GM10266 (cell line): ENCODE results near the gene OLFML2A.

Source experiments
- DNase-seq: peaks from one replicate; pipeline ENCODE4 v3.0.0; 2012; ENCODE audit errors: extremely low spot score
- TF ChIP-seq, protein P1 (sequence below): IDR thresholded peaks from 2 replicates; pipeline ENCODE4 v1.5.1; 2012; ENCODE audit warnings: mild to moderate bottlenecking, low read depth; ENCODE audit not compliant: control insufficient read depth, insufficient read depth; ENCODE audit errors: missing control alignments

The OLFML2A gene

DNA sequence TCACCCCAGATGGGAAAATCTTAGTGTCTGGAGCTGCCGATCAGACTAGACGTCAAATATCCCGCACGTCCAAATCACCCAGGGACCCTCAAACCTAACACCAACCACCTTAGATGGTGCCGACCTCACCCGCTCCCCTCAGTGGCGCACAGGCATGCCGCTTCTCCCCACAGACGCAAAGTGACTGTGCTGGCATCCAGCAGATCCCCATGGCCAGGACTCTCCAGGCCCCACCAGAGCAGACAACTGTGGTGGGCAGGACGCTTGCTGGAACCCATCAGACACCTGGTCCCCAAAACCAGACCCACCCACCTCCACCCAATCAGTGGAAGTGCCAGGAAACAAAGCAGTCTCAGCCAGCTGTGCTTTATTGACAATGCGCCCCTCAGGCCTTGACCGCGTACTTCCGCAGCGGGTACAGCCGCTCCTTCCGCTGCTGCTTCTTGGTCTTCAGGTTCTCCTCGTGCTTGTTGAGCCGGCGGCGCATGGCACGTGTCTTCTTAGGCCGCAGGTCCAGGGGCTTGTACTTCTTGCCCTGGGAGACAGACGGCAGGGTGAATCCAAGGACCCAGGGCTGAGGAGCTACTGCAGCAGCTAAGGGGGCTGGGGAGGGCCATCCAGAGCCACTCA is 80.7 kb downstream of the OLFML2A start:
- TF ChIP-seq, protein P1, sequence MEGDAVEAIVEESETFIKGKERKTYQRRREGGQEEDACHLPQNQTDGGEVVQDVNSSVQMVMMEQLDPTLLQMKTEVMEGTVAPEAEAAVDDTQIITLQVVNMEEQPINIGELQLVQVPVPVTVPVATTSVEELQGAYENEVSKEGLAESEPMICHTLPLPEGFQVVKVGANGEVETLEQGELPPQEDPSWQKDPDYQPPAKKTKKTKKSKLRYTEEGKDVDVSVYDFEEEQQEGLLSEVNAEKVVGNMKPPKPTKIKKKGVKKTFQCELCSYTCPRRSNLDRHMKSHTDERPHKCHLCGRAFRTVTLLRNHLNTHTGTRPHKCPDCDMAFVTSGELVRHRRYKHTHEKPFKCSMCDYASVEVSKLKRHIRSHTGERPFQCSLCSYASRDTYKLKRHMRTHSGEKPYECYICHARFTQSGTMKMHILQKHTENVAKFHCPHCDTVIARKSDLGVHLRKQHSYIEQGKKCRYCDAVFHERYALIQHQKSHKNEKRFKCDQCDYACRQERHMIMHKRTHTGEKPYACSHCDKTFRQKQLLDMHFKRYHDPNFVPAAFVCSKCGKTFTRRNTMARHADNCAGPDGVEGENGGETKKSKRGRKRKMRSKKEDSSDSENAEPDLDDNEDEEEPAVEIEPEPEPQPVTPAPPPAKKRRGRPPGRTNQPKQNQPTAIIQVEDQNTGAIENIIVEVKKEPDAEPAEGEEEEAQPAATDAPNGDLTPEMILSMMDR, result no peak
- DNase-seq, result no peak

DNA sequence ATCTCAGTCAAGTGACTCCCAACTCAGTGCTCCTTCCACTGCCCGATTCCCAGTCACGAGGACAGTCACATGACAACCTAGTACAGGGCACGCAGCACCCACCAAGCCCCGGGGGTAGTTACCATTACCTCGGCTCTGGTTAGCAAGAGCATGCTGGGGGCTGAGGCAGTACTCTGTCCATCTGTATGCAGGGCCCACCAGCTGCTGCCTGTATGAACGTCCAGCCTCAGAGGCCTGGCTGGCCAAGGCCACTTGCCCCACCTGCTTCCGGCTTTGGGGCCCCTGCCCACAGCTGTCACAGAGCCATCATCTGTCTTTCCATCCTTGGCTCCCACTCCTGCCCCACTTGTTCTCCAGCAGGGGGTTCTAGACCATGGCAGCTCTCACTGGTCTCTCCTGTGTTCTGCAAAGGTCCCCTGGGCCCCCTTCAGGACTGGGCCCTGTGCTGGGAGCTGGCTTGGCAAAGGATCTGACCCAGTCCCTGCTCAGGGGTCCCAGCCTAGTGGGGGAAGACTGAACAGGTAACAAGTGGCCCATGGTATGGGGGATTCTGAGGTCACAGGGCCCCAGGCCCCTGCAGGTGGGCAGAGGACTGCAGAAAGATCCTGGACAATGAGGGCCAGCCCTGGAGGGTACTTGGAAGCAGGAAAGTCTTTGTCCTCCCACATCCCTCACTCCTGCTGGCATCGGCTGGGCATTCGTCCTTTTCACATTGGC is 81.6 kb downstream of the OLFML2A start:
- no peak for DNase-seq
- TF ChIP-seq, protein P1, result no peak

DNA sequence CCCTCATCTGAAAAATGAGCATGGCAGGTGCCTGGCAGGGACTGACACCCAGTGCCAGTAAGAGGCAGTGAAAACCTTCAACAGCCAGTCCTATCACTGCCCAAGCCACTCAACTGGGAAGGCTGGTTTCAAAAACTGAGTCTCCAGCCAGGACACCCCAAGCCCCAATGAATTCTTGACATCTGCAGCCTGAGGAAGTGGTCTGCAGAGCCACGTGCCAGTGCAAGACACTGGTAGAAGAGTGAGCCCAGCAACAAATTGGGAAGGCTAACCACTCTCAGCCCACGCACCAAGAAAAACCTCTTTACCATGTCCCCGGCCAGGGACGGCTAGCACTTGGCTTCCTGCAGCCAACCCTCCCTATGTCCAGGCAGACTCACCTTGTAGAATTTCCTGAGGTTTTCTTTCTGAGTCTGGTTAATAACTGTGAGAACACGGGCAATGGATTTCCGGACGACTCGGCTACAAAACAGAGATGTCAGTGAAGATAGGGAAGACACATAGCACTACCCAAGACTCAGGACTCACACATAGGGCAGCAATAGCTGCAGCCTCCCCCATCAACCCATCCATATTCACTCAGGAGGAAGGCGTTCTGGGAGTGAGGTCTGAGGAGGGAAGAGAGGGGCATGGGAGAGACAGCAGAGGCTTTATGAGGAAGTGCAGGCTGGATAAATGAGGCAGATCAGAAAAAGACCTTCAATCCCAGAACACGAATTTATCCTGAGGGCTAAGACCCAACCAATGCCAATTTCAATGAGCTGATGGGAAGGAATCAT is 83.1 kb downstream of the OLFML2A start:
- DNase-seq, result no peak
- TF ChIP-seq, protein P1, result no peak

DNA sequence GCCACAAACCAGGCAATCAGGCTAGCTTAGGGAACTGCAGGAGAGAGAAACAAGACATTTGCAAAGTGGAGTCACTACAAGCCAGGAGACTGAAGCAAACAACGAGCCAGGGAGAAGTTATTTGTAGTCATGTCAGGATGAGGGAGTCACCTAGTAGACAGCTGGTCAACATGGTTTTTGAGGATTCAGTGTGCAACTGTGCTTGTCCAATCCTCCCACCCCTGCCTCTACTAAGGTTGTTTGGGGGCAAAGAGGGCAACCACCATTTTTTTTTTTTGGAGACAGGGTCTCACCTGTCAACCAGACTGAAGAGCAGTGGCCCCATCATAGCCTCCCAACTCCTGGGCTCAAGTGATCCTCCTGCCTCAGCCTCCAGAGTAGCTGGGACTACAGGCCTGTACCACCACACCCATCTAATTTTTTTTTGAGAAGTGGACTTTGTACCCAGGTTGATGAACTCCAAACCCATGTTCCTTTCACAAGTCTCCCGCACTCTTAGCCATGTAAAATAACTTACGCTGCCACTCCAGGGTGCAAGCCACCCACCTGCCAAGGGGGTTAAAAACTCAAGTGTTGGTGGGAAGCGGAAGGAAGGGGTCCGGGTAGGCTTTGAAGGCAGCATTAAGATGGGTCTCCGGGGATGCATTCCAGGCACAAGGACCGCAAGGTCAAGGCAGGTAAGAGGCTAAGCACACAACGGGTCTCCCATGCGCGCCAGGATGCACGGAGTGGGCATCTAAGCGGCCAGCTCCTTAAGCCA is 83.8 kb downstream of the OLFML2A start:
- TF ChIP-seq, protein P1, result no peak
- no peak for DNase-seq

DNA sequence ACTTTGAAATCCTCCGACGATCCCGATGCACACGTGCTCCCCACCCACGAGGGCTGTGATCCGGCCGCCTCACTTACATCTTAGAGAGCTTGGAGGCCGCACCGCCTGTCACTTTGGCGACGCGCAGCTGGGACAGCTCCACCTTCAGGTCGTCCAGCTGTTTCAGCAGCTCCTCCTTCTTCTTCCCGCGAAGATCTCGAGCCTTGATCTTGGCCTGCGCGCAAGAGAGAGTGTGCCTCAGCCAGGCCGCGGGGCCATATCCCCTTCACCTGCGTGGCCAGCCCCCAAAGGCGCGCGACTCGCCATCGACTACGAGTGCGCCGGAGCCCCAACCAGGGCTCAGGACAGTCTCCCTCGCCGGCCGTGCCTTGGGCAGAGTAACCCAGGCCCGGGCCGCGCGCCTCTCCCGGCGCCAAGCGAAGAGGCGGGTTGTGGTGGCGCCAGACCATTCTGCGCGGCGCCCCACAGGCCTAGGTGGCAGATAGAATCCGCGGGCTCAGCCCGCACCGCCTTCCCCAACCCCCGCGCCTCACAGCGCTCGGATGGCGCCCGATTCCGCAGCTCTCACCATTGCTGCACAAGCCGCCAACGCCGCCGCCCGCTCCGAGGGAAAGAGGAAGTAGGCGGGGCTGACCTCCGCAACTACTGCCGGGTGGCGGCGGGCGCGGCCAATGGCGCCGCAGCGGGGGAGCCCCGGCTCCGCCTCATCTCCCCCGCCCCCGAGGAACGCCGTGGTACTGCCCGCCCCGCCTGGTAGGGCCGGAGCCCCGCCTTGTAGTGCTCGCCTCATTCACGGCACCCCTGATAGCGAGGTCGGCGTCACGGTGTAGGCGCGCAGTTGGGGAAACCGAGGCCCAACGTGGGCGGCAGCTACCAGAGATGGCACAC is 84.7 kb downstream of the OLFML2A start, which contains the start of the genes ARPC5L and RPL35:
Gene ARPC5L (plus strand): TSS at position 789 of the 888 bp plus-strand sequence. CDS start 7,161 bp downstream, outside the sequence.
Gene RPL35 (minus strand): TSS at position 616 of the 888 bp plus-strand sequence. CDS start 45 bp downstream, at position 571.
- TF ChIP-seq, protein P1, result no peak
- DNase-seq, result peak; percentile 99

DNA sequence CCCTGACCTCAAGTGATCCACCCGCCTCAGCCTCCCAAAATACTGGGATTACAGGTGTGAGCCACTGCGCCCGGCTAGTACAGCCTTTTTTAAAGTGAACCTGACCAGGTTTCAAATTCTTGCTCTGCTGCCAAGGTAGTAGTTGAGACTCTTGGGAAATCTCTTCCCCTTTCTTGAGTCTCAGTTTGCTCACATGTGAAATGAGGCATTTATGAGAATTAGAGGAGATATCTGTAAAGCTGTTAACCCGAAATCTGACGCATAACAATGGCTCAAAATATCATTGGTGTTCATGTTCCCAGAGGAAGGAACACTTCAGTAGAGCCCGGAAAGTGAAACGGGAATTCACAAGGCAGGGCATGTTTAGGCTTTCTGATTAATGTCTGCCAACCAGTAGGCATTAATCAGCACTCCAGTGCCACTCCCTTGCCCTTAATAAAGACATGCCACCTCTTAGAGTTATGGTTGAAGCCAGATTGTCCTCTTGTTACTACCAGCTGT is 86.5 kb downstream of the OLFML2A start:
- TF ChIP-seq, protein P1, result no peak
- no peak for DNase-seq
